ENCODE data around the gene MAML3.

MAML3 gene

GRCh38 chr4:139899346-139899745 lies 254.6 kb downstream of the MAML3 start:
- DNase-seq (ENCODE audit: low read depth) = no peak

GRCh38 chr4:139898293-139898692 lies 255.7 kb downstream of the MAML3 start:
- DNase-seq (ENCODE audit: low read depth) = no peak

GRCh38 chr4:139896091-139896604 lies 257.8 kb downstream of the MAML3 start:
- no peak for DNase-seq (ENCODE audit: low read depth)

- DNase-seq (ENCODE audit: low read depth) = no peak
Measured at GRCh38 chr4:139893801-139894200, 260.2 kb downstream of the MAML3 start.

- no peak for DNase-seq (ENCODE audit: low read depth)
Measured at GRCh38 chr4:139892973-139893736, 260.8 kb downstream of the MAML3 start.

GRCh38 chr4:139890816-139891215 lies 263.2 kb downstream of the MAML3 start:
- no peak for DNase-seq (ENCODE audit: low read depth)

GRCh38 chr4:139889901-139890300 lies 264.1 kb downstream of the MAML3 start:
- DNase-seq (ENCODE audit: low read depth) = no peak

GRCh38 chr4:139889264-139889663 lies 264.7 kb downstream of the MAML3 start:
- no peak for DNase-seq (ENCODE audit: low read depth)

- DNase-seq (ENCODE audit: low read depth) = no peak
Measured at GRCh38 chr4:139887962-139888735, 265.8 kb downstream of the MAML3 start.

- no peak for DNase-seq (ENCODE audit: low read depth)
Measured at GRCh38 chr4:139887376-139887802, 266.6 kb downstream of the MAML3 start.

GRCh38 chr4:139886798-139887197 lies 267.2 kb downstream of the MAML3 start:
- no peak for DNase-seq (ENCODE audit: low read depth)

GRCh38 chr4:139884438-139884837 lies 269.5 kb downstream of the MAML3 start:
- DNase-seq (ENCODE audit: low read depth) = no peak

- no peak for DNase-seq (ENCODE audit: low read depth)
Measured at GRCh38 chr4:139880841-139881240, 273.1 kb downstream of the MAML3 start.

GRCh38 chr4:139878050-139878449 lies 275.9 kb downstream of the MAML3 start:
- DNase-seq (ENCODE audit: low read depth) = no peak

GRCh38 chr4:139876337-139876941 lies 277.5 kb downstream of the MAML3 start:
- no peak for DNase-seq (ENCODE audit: low read depth)

GRCh38 chr4:139875411-139875825 lies 278.6 kb downstream of the MAML3 start:
- no peak for DNase-seq (ENCODE audit: low read depth)

- no peak for DNase-seq (ENCODE audit: low read depth)
Measured at GRCh38 chr4:139873111-139873860, 280.7 kb downstream of the MAML3 start.

- DNase-seq (ENCODE audit: low read depth) = peak; percentile 76
Measured at GRCh38 chr4:139872274-139872673, 281.7 kb downstream of the MAML3 start.

- no peak for DNase-seq (ENCODE audit: low read depth)
Measured at GRCh38 chr4:139869810-139870209, 284.2 kb downstream of the MAML3 start.

GRCh38 chr4:139866276-139866962 lies 287.6 kb downstream of the MAML3 start:
- no peak for DNase-seq (ENCODE audit: low read depth)

GRCh38 chr4:139865537-139865936 lies 288.4 kb downstream of the MAML3 start:
- no peak for DNase-seq (ENCODE audit: low read depth)

All from fibroblast of the conjunctiva (primary cell).